EH (cell line): ENCODE data around the gene HSPB9.

ENCODE experiments used
- DNase-seq: peaks from one replicate; pipeline ENCODE4 v3.0.0-alpha.2; 2015; ENCODE audit warnings: low read depth

Gene HSPB9

GRCh38 chr17:42143138-42143537, 20.5 kb downstream of the HSPB9 start:
- peak; percentile 16 for DNase-seq

DNA sequence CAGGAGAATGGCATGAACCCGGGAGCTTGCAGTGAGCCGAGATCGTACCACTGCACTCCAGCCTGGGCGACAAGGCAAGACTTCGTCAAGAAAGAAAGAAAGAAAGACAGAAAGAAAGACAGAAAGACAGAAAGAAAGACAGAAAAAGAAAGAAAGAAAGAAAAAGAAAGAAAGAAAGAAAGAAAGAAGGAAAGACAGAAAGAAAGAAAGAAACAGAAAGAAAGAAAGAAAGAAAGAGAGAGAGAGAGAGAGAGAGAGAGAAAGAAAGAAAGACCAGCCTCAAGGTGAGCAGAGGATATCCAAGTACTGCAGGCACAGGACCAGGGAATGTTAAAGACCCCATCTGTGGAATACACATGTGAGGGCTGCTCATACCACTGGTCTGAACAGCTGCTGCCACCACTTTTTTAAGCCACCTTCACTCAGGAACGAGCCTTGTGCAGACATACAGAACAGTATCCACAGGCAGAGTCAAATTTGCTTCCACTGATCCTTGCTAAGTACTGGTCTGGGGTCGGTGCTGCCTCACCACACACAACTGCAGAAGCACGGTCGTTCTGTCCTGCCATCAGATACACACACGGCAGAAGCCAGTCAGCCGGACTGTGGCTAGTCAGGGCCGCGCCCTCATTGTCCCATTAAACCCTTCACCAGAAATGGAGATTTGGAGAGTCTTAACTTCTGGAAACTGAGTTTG, 24.5 kb downstream of the HSPB9 start:
- DNase-seq, result no peak

GRCh38 chr17:42153919-42154742, 31.5 kb downstream of the HSPB9 start:
- DNase-seq, result peak; percentile 54

DNA sequence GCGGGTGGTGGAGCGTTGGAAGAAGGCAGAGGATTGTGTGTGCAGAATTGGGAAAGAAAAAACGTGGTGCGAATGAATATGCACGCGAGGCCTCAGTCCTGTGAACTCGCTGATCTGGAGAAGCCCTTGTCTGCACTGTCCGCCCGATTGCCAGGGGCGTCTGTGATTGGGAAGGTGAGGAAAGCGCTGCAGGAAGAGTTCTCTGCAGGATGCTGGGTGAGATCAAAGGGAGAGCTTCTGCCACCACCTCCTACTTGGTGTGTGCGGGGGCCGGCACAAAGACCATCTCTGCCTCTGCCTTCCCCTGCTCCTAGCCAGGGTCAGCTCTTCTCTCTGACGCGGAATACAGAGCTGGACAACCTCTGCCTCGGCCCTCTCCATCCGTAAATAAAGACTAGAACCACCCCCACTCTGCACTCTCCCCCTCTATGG, 33.0 kb downstream of the HSPB9 start:
- DNase-seq, result peak; percentile 33

DNA sequence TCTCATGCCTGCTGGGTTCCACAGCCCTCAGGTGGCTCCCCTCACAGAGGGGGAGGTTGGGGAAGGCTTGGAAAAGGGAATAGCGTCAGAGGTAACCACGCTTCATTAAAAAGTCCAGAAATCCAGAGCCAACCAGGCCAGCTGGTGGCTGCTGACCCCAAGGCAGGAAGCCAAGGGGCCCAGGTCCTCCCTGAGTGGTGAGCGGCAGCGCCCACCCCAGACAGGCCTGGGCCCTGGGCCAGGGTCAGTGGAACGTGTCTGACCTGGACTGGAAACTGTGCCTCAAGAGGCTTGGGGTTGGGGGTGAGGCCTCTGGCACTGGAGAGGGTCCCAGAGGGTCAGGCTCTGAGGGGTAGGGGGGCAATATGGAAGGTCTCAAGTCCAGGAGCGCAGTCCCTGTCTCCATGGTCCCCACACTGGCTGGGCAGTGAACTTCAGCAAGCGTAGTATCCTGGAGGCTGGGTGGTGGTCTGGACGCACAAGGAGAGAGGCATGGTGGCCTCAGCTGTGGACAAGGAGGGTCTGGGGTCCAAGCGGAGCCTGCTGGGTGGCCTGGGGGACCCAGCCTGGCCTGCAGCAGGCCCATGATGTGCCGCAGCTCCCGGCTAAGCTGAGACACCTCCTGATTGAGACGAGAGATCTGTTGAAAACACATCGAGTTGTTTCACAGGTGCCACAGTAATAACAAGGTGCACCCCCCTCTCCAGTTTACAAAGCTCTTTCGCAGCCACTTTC, 37.4 kb downstream of the HSPB9 start:
- DNase-seq, result no peak

GRCh38 chr17:42160531-42160910, 37.9 kb downstream of the HSPB9 start:
- no peak for DNase-seq

GRCh38 chr17:42163113-42163512, 40.5 kb downstream of the HSPB9 start:
- no peak for DNase-seq

DNA sequence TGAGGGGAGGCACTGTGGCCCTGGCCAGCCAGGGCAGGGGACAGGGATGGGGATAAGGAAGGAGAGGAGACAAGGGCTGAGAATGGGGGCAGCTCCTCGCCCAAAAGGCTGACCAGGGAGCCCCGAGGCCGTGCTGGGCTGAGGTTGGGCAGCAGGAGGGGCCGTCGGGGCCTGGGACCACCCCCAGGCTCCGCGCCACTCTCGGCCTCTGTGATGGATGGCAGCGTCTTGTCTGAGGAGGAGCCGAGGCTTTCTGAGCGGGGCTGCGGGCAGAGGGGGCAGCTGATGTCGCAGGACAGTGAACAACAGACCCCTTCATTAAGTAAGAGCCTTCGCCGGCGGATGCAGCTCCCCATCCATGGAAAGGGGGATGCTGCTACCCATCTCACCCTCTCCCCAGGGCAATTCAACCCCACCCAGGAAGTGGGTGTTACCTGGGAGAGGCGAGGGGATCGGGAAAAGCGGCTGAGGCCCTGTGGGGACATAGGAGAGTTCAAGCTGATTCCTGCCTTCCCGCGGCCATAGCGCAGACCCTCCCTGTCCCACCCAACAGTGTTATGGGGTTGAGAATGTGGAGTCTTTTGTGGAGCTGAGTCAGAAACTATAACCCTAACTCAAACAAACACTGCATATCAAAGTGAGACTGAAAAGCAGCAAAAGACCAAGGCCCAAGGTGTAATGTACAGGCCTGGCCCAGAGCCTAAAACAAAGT, 41.2 kb downstream of the HSPB9 start:
- no peak for DNase-seq

GRCh38 chr17:42165751-42166150, 43.1 kb downstream of the HSPB9 start:
- no peak for DNase-seq

GRCh38 chr17:42166196-42166763, 43.7 kb downstream of the HSPB9 start:
- DNase-seq, result no peak

DNA sequence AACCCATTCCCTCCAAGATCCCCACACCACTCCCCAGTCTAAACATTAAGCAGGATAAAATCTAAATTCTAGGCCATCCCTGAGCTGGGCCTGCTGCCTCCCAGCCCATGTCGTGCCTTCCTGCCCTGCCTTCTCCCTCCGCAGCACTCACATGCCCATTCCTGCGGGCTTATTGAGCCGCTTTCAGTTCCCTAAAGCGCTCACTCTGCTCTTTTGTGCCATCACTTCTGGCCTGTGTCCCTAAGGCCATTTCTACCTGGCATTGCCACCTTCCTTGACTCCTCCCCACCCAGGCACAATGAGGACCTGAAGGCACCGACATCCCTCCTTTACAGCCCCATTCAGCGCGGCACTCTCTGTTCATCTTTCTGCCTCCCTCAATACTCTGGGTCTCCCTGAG, 45.2 kb downstream of the HSPB9 start:
- no peak for DNase-seq

DNA sequence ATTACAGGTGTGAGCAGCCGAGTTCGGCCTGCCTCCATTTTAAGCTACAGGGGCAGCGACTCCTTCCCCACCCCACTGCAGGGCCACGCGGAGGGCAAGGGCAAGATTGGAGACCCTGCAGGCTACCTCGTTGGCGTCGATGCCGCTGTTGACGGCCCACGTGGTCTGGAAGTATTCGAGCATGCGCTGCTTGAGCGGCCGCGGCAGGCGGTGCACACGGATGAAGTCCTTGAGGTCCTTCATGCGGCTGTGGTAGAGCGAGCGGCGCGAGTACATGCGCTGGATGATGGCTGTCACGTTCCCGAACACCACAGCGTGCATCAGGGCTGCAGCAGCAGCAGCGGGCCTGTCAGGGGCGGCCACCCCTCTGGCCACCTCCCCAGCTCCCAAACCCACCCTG, 46.7 kb downstream of the HSPB9 start:
- DNase-seq, result no peak

- DNase-seq, result no peak
Measured at GRCh38 chr17:42171831-42172230, 49.2 kb downstream of the HSPB9 start.
